Tibial nerve (tissue), 4 donors: ENCODE data around the gene FBXO4.

Experiments used
- EP300 ChIP-seq, 2 donors: sonication (generic); formaldehyde crosslinking; IDR thresholded peaks; one replicate each; pipeline ENCODE4 v1.6.1; 2017; ENCODE audit warnings: antibody characterized with exemption in 2 of 2, mild to moderate bottlenecking in 1 of 2
- POLR2A ChIP-seq, 2 donors: fragments of 450-650 bp; IDR thresholded peaks; one replicate each; pipeline ENCODE4 v1.6.1; 2017; ENCODE audit warnings: antibody characterized with exemption in 2 of 2, mild to moderate bottlenecking in 2 of 2, moderate library complexity in 2 of 2
- TF ChIP-seq, protein P1 (sequence below), 5 experiments: fragments of 200-600 bp in 3 of 5; fragments of 450-650 bp in 2 of 5; sonication (generic) in 3 of 5; IDR thresholded peaks; one replicate each; pipeline ENCODE4 v1.5.1; 2016 to 2019; ENCODE audit warnings: antibody characterized with exemption in 5 of 5, mild to moderate bottlenecking in 3 of 5, moderate library complexity in 2 of 5

DNA sequence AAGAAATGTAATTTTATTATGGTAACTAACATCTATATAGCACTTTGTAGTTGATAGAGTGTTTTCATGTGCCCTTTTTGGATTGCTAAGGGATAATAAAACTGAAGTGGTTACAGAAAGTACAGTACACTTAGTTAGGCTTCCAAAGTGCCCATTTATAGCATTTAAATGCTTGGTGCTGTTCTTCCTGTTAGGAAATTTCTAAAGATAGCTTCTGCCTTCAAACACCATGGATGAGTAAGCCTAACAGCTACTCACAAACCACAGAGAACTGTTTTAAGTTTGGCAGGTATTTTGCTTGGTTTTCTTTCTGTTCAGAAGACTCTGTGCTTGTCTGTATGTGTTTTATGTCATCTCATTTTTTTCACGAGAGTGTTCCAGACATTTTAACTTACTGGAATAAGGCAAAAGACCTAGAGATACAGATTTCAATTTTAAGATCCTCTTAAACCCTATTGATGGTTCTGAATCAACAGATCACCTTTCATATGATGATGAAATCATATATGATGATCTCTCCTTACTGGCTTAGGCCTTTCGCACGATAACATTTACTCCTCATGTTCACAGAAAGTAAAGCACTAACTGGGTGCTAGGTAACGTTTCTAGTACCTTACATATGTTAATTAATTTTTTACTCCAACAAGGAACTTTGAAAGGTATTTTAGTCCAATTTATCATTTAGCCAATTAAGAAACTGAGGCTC is 16.6 kb upstream of the FBXO4 start:
- TF ChIP-seq, protein P1, sequence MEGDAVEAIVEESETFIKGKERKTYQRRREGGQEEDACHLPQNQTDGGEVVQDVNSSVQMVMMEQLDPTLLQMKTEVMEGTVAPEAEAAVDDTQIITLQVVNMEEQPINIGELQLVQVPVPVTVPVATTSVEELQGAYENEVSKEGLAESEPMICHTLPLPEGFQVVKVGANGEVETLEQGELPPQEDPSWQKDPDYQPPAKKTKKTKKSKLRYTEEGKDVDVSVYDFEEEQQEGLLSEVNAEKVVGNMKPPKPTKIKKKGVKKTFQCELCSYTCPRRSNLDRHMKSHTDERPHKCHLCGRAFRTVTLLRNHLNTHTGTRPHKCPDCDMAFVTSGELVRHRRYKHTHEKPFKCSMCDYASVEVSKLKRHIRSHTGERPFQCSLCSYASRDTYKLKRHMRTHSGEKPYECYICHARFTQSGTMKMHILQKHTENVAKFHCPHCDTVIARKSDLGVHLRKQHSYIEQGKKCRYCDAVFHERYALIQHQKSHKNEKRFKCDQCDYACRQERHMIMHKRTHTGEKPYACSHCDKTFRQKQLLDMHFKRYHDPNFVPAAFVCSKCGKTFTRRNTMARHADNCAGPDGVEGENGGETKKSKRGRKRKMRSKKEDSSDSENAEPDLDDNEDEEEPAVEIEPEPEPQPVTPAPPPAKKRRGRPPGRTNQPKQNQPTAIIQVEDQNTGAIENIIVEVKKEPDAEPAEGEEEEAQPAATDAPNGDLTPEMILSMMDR (IDR thresholded peaks at IDR 0.05) = no peak
- TF ChIP-seq POLR2A (IDR thresholded peaks at IDR 0.05) = no peak
- TF ChIP-seq EP300 (IDR thresholded peaks at IDR 0.05) = no peak
